RCC 7860 (cell line): ENCODE data around the gene PNCK.

Experiments used
- DNase-seq: peaks from one replicate; pipeline ENCODE4 v3.0.0-alpha.2; 2015; ENCODE audit warnings: low spot score
- FAIRE-seq: peaks from 2 replicates; lab custom pipeline; 2012; peaks lifted over from hg19 to GRCh38; lab: Jason Lieb, UNC

Gene PNCK

DNA sequence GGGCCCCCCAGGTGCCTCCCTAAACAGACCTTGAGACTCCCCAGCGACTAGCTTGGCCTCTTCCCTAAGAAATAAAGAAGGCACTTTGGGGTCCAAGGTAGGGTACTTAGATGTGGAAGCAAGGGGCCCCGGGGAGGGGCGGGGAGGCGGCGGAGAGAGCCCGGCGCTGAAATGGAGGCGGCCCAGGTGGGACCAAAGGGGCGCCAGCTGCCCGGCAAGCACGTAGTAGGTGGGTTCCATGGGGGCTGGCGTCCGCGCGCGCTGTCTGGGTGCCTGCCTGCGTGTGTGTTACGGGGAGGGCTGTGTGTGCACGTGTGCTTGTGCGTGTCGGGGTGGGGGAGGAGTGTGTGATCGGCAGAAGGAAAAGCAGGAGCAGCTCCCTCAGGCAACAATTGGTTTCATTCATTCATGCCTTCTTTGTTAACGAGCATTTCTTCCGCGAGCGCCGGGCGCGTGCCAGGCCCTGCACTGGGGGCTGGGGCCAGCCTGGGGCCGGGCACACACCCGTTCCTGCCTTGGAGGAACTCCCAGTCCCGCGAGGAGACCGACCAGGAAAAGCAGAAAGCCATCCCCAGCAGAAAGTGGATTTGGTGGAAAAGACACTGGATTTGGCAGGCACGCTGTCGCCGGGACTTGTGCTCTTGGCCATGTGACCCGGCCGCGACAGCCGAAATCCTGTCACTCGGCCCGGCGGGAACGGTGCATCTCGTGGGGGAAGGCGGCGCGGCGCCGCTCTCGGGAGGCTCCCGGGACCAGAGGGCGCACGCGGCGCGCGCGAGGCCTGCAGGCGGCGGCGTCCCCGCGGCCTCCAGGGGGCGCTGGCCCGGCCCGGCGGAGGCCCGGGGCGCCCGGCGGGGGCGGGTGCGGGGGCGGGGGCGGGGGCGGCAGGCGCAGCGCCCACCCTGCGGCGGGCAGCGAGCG, 29.9 kb downstream of the PNCK start:
- DNase-seq (no peak), FAIRE-seq (no peak)

GRCh38 chrX:153642655-153643430, 30.8 kb downstream of the PNCK start:
- DNase-seq = no peak
- FAIRE-seq = no peak

DNA sequence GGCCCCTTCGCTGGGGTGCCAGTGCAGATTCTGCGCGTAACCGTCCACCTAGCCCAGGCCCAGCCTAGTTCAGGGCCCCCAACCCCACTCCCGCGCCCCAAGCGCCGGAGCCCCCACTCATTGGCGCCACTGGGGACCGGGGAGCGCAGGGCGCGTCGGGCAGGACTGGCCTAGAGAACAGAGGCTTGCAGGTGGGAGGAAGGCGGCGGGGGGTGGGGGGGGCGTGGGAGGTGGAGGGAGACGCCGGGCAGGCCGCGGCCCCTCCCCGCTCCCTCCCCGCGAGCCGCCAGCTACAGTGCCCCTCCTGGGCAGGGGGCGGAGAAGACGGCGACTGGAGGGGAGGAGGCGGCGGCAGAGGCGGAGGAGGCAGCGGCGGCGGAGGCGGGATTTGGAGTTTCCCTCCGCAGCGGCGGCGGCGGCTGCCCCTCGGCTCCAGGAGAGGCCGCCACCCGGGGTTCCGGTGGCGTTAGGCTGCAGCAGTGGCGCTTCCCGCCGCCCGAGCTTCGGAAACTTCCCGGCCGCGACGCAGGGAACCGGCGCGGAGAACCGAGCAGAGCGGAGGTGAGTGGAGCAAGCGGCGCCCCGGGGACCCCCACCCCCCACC, 31.5 kb downstream of the PNCK start:
- FAIRE-seq = no peak
- DNase-seq = no peak

DNA sequence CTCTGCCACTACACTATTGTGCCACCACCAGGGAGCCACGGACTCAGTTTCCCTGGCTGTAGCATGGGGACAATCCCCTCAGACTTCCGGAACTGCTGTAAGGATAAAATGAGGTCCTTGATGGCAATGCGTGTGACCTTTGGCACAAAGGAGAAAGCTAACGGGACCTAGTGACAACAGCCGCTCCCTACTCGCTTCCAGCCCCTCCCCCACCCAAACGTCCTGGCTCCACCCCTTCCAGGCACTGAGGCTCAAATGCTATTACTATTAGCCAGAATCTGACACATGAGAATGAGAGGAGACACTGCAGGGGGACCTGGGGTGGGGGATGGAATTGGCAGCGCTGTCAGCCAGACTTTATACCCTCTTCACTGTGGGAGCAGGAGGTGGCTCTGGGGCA, 32.0 kb downstream of the PNCK start:
- DNase-seq (no peak), FAIRE-seq (no peak)

- DNase-seq = no peak
- FAIRE-seq = no peak
Measured at GRCh38 chrX:153640736-153641575, 32.7 kb downstream of the PNCK start.

DNA sequence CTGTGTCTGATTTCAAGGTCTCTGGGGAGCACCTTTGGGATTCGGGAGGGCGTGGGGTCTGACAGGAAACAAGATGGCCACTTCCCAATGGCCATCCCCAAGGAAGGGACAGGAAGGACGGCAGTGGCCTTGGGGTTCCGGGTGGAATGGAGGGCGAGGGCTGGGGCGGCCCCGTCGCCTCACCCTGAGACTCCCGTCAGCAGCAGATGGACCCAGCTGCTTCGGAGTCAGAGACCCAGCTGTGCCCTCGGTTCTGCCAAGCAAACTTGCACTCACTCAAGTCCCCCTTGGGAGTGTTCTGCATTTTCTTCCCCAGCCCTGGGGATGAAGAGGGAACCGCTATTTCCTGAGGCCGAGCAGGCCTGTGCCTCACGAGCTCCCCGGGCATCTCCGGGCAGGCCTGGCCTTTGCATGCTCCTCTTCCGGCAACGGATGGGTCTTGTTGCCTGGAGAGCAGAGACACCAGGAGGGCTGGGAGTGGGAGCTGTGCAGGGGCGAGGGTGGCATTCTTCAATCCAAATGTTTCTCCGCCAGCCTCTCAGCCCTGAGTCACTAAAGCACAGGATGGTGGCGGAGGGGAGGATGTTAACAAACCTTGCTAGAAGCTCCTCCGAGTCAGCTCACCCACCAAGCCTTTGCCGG, 33.4 kb downstream of the PNCK start:
- DNase-seq (no peak), FAIRE-seq (no peak)

- FAIRE-seq = no peak
- no peak for DNase-seq
Measured at GRCh38 chrX:153639177-153640044, 34.2 kb downstream of the PNCK start.

DNA sequence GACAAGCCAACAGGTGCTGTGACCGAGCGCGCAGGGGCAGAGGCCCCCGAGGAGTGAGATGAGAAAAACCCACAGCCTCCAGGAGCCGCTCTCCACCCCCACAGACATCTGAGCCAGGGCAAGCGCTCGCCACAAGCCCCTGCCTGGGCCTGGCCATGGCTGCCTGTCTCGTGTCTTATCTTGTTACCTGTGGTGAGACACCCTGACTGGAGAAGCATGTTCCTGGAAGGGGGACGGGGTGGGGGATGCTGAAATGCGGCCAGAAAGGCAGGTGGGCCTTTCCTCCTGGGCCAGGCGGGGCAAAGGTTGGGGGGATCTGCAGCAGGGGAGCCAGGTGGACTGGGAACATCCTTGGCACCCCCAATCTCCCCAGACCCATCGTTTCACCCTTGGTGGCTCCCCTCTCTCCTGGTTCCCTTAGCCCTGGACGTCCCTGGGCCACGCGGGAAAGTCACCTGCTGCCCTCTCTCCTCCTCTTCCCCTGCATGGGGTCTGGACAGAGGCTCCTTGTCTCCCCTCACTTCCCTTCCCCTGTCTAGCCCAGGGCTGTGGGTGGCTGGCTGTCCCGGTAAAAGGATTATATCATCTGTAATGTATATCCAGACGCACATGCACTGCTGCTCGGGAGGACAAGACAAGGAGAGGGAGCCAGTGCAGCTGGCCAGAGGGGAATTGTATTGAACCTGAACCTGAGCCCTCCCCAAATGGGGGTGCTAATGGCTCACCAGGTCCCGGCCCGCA, 35.0 kb downstream of the PNCK start:
- no peak for DNase-seq
- no peak for FAIRE-seq

GRCh38 chrX:153638041-153638371, 35.6 kb downstream of the PNCK start:
- no peak for FAIRE-seq
- no peak for DNase-seq

DNA sequence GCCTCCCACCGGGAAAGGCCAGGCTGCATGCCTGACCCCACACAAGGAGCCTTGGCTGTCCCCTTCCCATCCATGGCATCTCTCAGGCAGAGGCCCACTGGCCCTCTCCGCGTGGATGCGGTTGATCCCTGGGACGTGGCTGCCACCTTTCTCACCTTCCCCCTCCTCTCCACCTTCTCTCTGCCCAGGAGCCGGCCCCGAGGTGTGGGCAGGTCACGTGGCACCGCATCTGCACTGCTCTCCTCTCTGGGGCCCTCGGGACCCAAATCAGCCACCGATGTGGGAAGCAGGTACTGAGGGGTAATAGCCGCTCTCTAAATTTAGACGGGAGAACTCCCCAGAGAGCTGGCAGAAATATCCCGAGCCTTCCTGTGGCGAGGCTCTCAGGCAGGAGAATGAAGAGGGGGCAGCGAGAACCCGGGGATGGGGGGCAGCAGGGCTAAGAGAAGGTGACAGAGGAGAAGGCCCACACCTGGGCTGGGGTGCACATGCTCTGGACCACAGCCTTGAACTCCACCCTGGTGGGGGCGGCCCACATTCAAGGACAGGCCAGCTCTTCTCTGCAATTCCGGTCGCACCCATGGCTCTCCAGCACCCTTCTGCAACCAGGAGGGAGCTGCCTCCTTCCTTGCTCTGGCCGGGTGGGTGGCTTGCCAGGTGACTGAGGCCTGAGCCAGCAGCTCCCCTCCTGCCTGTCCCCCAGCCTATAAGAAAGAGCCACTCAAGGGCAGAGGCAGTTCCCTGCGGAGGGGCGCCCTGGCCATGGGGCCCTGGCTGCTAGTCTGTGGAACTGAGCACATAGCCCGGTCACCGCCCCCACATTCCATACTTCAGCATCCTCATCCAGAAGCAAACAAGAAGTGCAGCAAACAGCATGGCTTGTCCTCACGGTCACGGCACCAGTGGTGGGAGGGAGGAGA, 36.2 kb downstream of the PNCK start:
- no peak for DNase-seq
- no peak for FAIRE-seq

DNA sequence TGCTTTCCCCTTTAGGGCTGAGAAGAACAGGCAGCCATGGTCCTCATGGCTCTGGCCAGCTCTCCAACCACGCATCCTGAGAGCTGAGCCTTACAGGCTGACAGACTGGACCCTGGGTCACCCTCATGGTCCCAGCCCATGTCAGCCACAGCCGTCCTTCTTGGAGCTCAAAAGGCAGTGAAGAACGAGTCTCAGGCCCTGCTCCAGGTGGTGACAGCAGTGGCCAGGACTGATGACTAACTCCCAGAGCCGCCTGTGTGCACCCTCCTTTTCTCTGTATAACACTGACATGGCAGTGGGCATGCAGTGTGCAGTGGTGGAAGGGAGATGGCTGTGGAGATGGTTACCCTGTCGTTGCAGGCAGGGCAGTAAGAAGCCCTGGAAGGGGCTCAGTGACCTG, 36.9 kb downstream of the PNCK start:
- DNase-seq = no peak
- no peak for FAIRE-seq

DNA sequence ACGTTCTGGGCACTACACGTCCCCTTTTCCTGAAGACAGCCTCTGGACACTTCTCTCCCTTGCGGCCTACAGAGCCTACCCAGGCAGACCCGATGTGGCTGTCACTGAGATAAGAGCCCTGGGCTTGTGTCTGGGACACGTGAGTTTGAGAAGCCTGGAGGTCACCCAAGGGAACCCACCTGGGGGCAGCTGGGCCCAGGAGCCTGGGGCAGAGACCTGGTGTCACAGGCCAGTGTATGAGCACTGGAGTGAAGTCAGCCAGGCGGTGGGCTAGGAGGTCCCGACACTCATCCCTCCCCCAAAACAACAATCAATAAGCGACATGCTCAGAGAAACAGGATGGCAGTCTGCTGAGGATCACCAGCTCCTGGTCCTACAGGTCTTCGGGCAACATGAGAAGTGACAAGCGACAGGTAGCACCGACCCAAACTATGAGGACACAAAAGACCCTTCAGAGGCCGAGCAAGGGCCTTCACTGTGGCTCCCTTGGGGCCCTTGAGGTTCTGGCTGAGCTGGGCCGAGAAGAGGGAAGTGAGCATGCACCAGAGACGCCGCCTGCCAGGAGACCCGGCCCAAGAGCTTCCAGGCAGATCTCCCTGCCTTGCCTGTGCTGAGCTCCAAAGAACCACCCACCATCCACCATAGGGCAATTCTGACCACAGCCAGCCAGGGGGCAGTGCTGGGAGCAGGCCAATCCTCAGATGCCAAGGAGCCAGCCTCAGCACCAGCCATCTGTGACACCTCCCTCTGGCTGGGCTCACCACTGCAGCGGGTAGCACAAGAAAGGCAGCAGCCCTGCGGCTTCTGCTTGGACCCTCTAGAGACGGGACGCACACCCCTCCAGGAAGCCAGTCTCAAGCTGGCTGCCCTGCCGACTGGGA, 37.6 kb downstream of the PNCK start:
- FAIRE-seq (peak; percentile 67), DNase-seq (peak; percentile 36)

GRCh38 chrX:153635388-153635787, 38.2 kb downstream of the PNCK start:
- FAIRE-seq (no peak), DNase-seq (no peak)

DNA sequence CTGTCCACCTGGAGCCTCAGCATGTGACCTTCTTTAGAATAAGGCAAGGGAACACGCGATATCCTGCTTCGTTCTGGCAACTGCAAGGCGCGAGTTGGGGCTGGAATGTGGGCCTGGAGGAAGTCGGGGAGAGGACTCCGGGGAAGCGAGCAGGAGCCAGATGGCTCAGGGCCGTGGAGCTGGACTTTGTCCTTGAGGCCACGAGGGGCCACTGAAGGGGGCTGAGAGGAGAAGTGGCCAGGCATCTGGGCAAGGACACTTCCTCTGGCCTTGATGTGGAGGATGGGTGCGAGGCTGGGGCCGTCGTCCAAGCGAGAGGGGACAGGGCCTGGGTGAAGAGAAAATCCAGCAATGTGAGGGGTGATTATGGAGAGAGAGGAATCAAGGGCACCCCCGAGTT, 38.8 kb downstream of the PNCK start:
- DNase-seq (no peak), FAIRE-seq (no peak)

DNA sequence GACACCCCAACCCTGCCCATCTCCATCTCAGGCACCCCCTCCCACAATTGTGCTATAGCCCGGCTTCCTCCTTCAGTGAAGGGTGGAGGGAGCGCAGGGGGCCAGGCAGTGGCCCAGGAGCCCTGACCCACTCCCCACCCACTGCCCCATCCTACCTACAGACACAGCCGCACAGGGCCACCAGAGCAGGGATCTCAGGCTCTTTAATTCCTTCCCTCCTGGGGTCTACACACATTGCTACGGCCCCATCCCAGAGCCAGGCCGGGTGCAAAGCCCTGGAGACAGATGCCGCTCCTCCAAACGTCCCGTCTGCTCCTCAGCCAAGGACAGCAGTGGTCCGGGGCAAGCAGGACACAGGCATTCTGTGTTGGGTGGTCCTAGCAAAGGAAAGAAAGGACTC, 39.4 kb downstream of the PNCK start:
- DNase-seq = no peak
- FAIRE-seq = no peak

DNA sequence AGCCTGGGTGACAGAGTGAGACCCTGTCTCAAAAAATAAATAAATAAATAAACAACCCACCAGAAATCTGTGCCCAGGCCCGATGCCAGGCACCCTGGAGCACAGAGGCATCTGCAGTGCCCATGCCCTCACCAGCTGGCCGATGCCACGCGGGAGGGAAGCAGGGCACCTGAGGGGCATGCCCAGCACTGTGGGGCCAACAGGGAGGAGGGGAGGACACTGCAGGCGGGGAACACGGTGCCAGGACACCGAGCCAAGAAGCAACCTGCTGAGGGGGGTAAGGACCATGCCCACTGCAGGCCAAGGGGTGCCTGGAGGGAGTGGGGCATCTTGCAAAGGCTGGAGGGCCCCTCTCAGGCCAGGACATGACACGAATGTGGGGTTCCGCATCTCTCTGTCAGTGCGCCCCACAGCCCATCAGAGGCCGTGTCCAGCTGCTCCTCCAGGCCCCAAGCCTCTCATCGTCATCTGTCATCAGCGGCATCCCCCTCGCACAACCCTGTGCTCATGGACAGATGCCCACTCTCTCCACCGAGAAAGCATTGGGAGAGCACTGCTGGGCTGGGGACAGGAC, 39.9 kb downstream of the PNCK start:
- DNase-seq (no peak), FAIRE-seq (no peak)
